Panc1 (cell line): ENCODE data around the gene CCDC71. TPM values are rescaled to one million over a fixed set of nuclear protein-coding genes. Genes with fewer than 3 reads are reported as not detected.

Source experiments
- ATAC-seq: fragments of 200-7000 bp; cut with Tn5 transposase; 2 replicates; pipeline ENCODE4 v1.9.1; 2020; ENCODE audit warnings: mild to moderate bottlenecking, moderate library complexity
- BruUV-seq: library from RNA; stranded (reverse); fragments of 400-500 nt; replicated peaks from 2 replicates; lab custom pipeline; 2021; lab: Mats Ljungman, UMichigan
- CTCF ChIA-PET: fragments of 300-600 bp; sonication (Branson Sonifier 250); formaldehyde crosslinking; loops from one replicate; lab custom pipeline; 2022; ENCODE audit warnings: antibody characterized with exemption; lab: Charles Lee
- POLR2A ChIA-PET: fragments of 300-600 bp; sonication (Branson Sonifier 250); formaldehyde crosslinking; loops from one replicate; lab custom pipeline; 2022; ENCODE audit warnings: antibody characterized with exemption; lab: Charles Lee
- DNase-seq: peaks from one replicate; pipeline ENCODE4 v3.0.0-alpha.2; 2010; ENCODE audit warnings: low read depth, low spot score
- H3K27ac ChIP-seq: 2 replicates; pipeline ENCODE4 v1.5.1; 2011; ENCODE audit warnings: mild to moderate bottlenecking, low read length, inconsistent platforms
- H3K27me3 ChIP-seq: fragments of 200-500 bp; sonication (Bioruptor generic); 2 replicates; pipeline ENCODE4 v1.6.0; 2014; ENCODE audit warnings: low read length, inconsistent platforms; ENCODE audit not compliant: control insufficient read depth, insufficient read depth
- H3K36me3 ChIP-seq: fragments of 200-500 bp; sonication (Bioruptor generic); 2 replicates; pipeline ENCODE4 v1.5.1; 2014; ENCODE audit warnings: inconsistent platforms, mild to moderate bottlenecking, low read length, moderate library complexity; ENCODE audit not compliant: control insufficient read depth, insufficient read depth
- H3K4me1 ChIP-seq: 2 replicates; pipeline ENCODE4 v1.5.1; 2011; ENCODE audit warnings: inconsistent platforms, mild to moderate bottlenecking, low read length, moderate library complexity; ENCODE audit not compliant: control insufficient read depth, insufficient read depth
- H3K4me3 ChIP-seq, 2 experiments: 2 replicates each; pipeline ENCODE4 v1.5.1; 2011 to 2012; ENCODE audit warnings: low read depth in 2 of 2, low read length in 2 of 2, mild to moderate bottlenecking in 2 of 2, inconsistent platforms in 1 of 2, moderate library complexity in 1 of 2
- H3K9me3 ChIP-seq: fragments of 200-500 bp; sonication (Bioruptor generic); 2 replicates; pipeline ENCODE4 v1.5.1; 2014; ENCODE audit warnings: low read depth, mild to moderate bottlenecking, inconsistent platforms, low read length, moderate library complexity; ENCODE audit not compliant: control insufficient read depth, insufficient read depth
- CTCF ChIP-seq: fragments of 450-650 bp; IDR thresholded peaks from 2 replicates; pipeline ENCODE4 v1.5.1; 2017; ENCODE audit warnings: mild to moderate bottlenecking
- POLR2AphosphoS5 ChIP-seq: IDR thresholded peaks from 2 replicates; pipeline ENCODE4 v1.6.1; 2012; ENCODE audit warnings: mild to moderate bottlenecking, low read depth, low read length, moderate library complexity
- REST ChIP-seq, 2 experiments: IDR thresholded peaks; 2 replicates each; pipeline ENCODE4 v1.6.1; 2011 to 2012; ENCODE audit warnings: low read depth in 2 of 2, control low read depth in 1 of 2, low read length in 1 of 2, mild to moderate bottlenecking in 1 of 2, moderate library complexity in 1 of 2; ENCODE audit not compliant: insufficient read depth in 1 of 2
- SIN3A ChIP-seq: IDR thresholded peaks from 2 replicates; pipeline ENCODE4 v1.6.1; 2012; ENCODE audit warnings: low read depth, mild to moderate bottlenecking, low read length, moderate library complexity, borderline replicate concordance; ENCODE audit not compliant: insufficient read depth
- TCF7L2 ChIP-seq: IDR thresholded peaks from 2 replicates; pipeline ENCODE4 v1.6.1; 2011; ENCODE audit warnings: mild to moderate bottlenecking, low read depth, low read length, inconsistent platforms
- in situ Hi-C: cut with HindIII; loops from 2 replicates; pipeline ENCODE4 v1.10.0; 2016; ENCODE audit warnings: low sequenced_read_pairs, low pct_unique_long_range_greater_than_20kb
- intact Hi-C: fragments of 100-400 bp; cut with micrococcal nuclease; formaldehyde crosslinking; loops from one replicate; pipeline ENCODE4 v1.10.0; 2022; ENCODE audit not compliant: unreplicated experiment
- total RNA-seq: library from RNA; stranded (reverse); gene quantifications from one replicate; pipeline ENCODE4 v1.2.1, GENCODE V29; 2021; ENCODE audit not compliant: unreplicated experiment

CCDC71 gene
- total RNA-seq, 1 experiment from 2014 or later, result 14.1 TPM

GRCh38 chr3:49135499-49135898 is 30.6 kb downstream of the CCDC71 start:
- CTCF ChIA-PET, result no interaction called here
- BruUV-seq, result no TSS peak
- Histone ChIP-seq H3K9me3 (no peaks in the 10 kb centered on the region), H3K36me3 (no peaks in the 10 kb centered on the region; the same call in 1 of the 2 replicates), H3K27ac (no peak overlapping the region), H3K27me3 (no peaks in the 10 kb centered on the region), H3K4me3 (no peak overlapping the region), H3K4me1 (peaks cover 12% of the 10 kb centered on the region)
- DNase-seq, result no peak
- TF ChIP-seq SIN3A (no peak), TCF7L2 (no peak), REST (IDR thresholded peaks at IDR 0.05; ENCODE audit: insufficient read depth in 1 of 2, low read depth in 2 of 2, low read length in 1 of 2) (no peak), CTCF (no peak), POLR2AphosphoS5 (no peak)
- in situ Hi-C loops (no loop called here), intact Hi-C loops (no loop called here)
- ATAC-seq, result no peak
- POLR2A ChIA-PET, result no interaction called here

- POLR2A ChIA-PET, result no interaction called here
- peak overlapping the region; percentile 63 for H3K27ac ChIP-seq
- ATAC-seq, result no peak
- BruUV-seq, result no TSS peak
- in situ Hi-C loops (no loop called here), intact Hi-C loops (no loop called here)
- H3K4me1 ChIP-seq, result peaks cover 12% of the 10 kb centered on the region
- H3K4me3 ChIP-seq, result peak overlapping the region in 1 of 2 experiments; percentile 71; a peak in 2 of 4 replicates
- CTCF ChIA-PET, result no interaction called here
- no peaks in the 10 kb centered on the region; the same call in 1 of the 2 replicates for H3K36me3 ChIP-seq
- no peak for DNase-seq
- no peak for TF ChIP-seq SIN3A
- TF ChIP-seq CTCF, result no peak
- no peak for TF ChIP-seq REST (IDR thresholded peaks at IDR 0.05; ENCODE audit: insufficient read depth in 1 of 2, low read depth in 2 of 2, low read length in 1 of 2)
- no peak for TF ChIP-seq TCF7L2
- no peak for TF ChIP-seq POLR2AphosphoS5
- H3K9me3 ChIP-seq, result no peaks in the 10 kb centered on the region
- H3K27me3 ChIP-seq, result no peaks in the 10 kb centered on the region
Observed at GRCh38 chr3:49134471-49135265, 31.5 kb downstream of the CCDC71 start.
